B cell (primary cell): ENCODE results near the gene IFNGR1.

ENCODE experiments used
- EZH2 ChIP-seq: IDR thresholded peaks from 2 replicates; pipeline ENCODE4 v1.6.1; 2012; ENCODE audit warnings: borderline replicate concordance, low read depth, mild to moderate bottlenecking, moderate library complexity, low read length; ENCODE audit not compliant: insufficient read depth, poor library complexity, severe bottlenecking
- TF ChIP-seq, protein P1 (sequence below): fragments of 200-600 bp; IDR thresholded peaks from one replicate; pipeline ENCODE4 v1.8.0; 2022; ENCODE audit warnings: antibody characterized with exemption, mild to moderate bottlenecking

DNA sequence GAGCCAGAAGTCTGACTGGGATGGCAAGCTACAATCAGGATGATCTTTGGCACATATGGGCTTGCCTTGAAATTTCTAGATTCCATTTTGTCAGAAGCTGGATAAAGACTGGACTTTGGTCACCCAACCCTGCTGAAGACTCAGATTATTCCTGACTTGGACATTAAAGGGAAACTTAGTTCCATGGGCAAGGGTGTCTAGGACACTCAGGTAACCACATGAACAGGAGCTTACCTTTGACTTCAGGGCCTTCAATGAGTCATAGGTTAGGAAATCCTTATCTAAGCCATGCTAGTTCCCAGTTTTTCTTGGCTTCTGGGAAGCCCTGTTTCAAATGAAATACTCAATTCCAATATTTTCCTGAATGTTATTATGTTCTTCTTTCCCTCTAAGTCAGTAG is 28.5 kb upstream of the IFNGR1 start:
- TF ChIP-seq EZH2: no peak
- TF ChIP-seq, protein P1, sequence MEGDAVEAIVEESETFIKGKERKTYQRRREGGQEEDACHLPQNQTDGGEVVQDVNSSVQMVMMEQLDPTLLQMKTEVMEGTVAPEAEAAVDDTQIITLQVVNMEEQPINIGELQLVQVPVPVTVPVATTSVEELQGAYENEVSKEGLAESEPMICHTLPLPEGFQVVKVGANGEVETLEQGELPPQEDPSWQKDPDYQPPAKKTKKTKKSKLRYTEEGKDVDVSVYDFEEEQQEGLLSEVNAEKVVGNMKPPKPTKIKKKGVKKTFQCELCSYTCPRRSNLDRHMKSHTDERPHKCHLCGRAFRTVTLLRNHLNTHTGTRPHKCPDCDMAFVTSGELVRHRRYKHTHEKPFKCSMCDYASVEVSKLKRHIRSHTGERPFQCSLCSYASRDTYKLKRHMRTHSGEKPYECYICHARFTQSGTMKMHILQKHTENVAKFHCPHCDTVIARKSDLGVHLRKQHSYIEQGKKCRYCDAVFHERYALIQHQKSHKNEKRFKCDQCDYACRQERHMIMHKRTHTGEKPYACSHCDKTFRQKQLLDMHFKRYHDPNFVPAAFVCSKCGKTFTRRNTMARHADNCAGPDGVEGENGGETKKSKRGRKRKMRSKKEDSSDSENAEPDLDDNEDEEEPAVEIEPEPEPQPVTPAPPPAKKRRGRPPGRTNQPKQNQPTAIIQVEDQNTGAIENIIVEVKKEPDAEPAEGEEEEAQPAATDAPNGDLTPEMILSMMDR: no peak
